ENCODE measurements around the gene OSTF1.
A peak's percentile ranks its signal among the peaks of the same experiment; 100 is the strongest.

Gene OSTF1

DNA sequence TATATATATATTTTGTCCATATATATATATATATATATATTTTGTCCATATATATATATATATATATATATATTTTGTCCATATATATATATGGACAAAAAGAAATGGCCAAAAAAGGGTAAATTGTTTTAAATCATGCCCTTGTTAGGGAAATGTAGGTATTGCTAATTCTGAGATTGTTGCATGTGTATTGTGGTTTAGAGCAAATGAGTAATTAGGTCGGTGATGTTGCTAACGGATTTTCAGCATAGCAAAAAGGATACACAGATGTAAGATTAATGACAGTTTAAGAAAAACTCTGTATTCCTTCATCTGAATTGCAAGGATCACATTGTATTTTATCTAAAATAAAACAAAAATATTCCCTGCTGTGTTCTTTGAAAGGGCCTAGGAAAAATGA, 40.2 kb downstream of the OSTF1 start:
- DNase-seq: no peak

GRCh38 chr9:75130172-75130571, 41.9 kb downstream of the OSTF1 start:
- DNase-seq: no peak

GRCh38 chr9:75130621-75131230, 42.4 kb downstream of the OSTF1 start:
- no peak for DNase-seq

- no peak for DNase-seq
Observed at GRCh38 chr9:75131700-75132099, 43.4 kb downstream of the OSTF1 start.

- DNase-seq: peak; percentile 19
Observed at GRCh38 chr9:75132244-75132643, 43.9 kb downstream of the OSTF1 start.

DNA sequence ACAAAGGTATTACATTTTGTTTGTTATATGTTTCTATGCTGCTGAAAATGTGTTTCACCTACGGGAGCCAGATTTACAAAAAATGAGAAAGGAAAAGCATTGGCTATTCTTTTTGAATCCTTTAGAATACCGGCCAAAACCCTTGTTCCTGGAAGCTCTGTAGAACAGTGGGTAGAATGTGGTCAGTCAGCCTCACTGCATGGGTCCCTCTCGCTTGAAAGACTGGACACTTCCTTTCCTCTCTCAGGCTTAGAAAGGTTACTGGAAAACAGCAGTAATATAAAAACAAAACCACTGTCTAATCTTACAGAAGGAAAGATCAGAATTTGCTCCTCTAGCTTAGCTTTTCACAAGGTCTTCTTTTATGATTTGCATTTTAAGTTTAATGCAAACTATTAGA, 45.1 kb downstream of the OSTF1 start:
- no peak for DNase-seq

DNA sequence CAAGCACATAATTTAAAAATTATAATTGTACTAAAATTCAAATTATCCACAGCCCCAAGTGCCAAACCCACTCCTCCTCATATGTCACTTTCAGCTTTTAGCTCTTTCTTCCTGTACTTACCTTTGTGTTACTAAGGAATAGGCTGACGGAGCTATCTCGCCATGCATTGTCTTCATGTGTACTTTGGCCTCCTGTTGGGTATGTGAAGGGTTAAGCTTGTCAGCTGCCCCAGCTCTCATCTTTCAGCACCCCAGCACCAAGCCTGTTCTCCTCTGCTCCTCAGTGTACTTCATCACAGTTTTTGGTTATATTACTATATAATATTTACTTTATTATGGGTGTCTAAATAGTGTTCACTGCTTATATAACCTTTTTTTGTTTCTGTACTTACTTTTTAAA, 46.2 kb downstream of the OSTF1 start:
- no peak for DNase-seq

GRCh38 chr9:75138260-75139040, 50.1 kb downstream of the OSTF1 start:
- no peak for DNase-seq

DNA sequence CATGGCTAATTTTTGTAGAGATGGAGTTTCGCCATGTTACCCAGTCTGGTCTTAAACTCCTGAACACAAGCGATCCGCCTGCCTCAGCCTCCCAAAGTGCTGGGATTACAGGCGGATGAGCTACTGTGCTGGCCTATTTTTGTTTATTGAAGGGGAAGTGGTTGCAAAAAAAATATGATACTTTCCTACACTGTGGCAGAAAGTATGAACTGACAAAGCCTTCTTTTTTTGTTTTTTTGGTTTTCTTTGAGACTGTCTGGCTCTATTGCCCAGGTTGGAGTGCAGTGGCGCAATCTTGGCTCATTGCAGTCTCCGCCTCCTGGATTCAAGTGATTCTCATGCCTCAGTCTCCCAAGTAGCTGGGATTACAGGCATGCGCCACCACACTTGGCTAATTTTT, 50.9 kb downstream of the OSTF1 start:
- no peak for DNase-seq

DNA sequence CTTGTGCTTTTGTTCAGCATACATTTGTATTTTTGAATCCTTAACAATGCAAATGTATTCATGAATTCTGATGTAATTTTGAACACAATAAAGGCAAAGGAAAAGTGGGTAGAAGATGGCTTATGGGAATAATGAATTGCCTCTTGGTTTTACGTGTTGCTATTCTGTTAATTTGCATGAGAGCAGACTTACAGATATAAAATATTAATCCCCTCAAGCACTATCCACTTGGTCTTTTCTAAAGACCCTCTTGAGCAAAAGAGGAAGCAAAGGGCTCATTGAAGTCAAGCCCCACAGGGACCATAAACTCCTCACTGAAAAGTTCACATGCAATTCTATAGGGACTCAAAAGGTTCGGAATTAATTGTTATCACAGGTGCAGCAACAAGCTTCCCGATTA, 51.9 kb downstream of the OSTF1 start:
- DNase-seq: no peak

DNA sequence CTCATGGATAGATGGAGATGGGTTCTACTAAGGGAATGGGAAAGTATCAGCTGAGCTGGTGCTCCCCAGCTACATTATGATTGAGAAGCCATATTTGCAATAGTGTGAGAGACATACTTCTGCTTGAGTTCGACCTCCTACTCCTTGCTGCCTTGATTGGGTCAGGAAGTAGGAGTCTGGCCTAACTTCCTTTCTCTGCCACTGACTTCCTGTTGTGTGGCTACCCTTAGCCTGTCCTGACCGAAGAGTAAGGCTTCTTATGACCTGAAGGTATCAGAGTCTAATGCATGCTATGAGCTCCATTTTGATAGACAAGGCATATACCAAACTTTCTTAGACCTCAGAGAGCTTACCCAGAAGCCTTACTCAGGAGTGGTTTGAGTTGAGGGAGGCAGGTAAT, 53.9 kb downstream of the OSTF1 start:
- DNase-seq: peak; percentile 44

DNA sequence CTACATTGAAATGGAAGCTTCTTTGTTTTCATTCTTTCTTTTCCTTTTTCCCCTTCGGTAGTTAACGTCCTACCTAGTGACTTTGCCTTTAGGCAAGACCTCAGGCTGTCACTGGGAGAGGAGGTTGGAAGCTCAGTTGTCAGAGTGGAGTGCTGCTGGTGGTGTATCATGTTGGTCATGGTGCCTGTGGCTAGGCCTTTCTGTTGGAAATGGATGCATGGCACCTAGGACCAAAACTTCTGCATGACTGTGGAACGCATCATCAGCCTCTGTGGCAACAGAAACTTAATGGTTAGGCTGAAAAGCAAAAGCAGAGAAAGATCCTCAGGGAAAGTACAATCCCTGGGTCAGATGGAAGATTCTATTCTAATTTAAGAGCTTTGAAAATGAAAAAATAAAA, 57.9 kb downstream of the OSTF1 start:
- no peak for DNase-seq

- peak; percentile 35 for DNase-seq
Observed at GRCh38 chr9:75147638-75148037, 59.3 kb downstream of the OSTF1 start.

GRCh38 chr9:75148561-75148960, 60.2 kb downstream of the OSTF1 start:
- no peak for DNase-seq

DNA sequence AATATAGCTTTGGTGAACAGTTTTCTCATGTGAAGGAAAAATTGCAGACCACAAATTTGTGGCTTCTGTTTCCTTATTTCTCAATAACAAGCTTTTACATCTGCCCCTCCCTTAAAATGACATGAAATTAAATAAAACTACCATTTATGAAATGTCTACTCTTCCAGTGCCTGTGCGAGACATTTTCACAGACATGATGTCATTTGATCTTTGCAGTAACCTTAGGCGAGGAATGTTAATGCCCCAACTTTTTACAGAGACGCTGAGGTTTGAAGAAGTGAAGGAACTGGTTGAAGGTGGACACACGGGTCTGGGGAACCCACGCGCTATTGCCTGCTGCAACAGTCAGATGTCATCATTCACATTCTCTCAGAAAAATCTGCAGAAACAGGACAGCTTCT, 61.5 kb downstream of the OSTF1 start:
- peak; percentile 40 for DNase-seq

GRCh38 chr9:75150512-75150911, 62.2 kb downstream of the OSTF1 start:
- DNase-seq: no peak

- no peak for DNase-seq
Observed at GRCh38 chr9:75152416-75152815, 64.1 kb downstream of the OSTF1 start.

DNA sequence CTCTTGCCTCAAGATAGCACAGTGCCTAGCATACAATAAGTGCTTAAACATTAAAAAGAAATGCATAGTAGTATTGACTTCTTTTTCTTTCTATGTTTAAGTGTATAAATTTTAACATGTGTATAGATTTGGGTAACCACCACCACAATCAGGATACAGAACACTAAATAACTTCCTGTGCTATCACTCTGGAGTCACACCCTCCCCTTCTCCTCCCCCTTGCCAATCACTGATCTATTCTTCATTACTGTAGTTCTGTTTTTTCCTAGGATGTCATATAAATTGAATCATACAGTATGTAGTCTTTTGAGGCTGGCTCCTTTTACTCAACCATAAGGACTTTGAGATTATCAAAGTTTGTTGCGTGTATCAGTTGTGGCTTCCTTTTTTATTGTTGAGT, 68.5 kb downstream of the OSTF1 start:
- DNase-seq: peak; percentile 32

DNA sequence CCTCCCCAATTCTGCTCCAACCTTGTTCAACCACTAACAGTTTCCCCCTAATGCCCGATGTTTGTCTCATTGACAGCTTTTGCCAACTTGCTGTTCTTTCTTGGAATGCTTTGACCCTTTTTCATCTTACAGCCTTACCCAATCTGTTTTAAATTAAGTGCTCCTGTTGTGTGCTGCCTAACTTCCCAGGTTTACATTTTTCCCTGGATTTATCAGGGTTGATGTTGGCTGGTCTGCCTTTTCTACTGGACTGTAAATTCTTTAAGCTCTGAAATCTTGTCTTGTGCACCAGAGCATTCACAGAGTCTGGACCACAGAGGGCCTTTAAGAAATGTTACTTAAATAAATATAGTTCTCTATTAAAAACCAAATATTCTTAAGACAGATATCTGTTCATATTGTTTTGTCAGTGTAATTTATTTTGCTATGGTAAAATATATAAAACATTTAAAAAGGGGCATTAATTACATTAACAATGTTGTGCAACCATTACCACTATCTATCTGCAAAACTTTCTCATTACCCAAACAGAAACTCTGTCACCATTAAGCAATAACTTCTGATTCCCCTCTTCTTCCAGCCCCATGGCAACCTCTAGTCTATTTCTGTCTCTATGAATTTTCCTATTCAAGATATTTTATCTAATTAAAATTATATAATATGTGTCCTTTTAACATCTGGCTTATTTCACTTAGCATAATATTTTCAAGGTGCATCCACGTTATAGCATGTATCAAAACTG, 73.0 kb downstream of the OSTF1 start:
- no peak for DNase-seq

- no peak for DNase-seq
Observed at GRCh38 chr9:75163764-75164163, 75.5 kb downstream of the OSTF1 start.

- DNase-seq: no peak
Observed at GRCh38 chr9:75164573-75164972, 76.3 kb downstream of the OSTF1 start.

DNA sequence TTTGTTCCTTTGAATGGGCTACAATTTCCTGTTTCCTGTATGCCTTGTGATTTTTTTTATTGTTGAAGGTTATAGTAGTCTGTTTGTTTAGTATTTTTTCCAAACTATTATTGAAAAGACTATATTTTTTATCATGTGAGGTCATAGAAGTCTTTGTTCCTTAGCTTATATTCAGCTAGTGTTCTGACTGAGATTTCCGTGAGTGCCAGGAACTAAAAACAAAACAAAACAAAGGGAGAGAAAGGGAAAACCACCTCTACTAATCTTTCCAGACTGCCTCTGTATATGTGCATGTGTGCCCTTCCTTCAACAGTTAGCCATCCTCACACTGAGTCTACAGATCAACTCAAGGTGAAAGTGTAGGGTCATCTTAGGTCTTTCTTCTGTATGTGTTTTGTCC, 79.0 kb downstream of the OSTF1 start:
- no peak for DNase-seq

GRCh38 chr9:75168270-75169178, 80.2 kb downstream of the OSTF1 start:
- DNase-seq: no peak

Data from hematopoietic multipotent progenitor cell treated with erythropoietin and hydrocortisone succinate and interleukin-3 and kit ligand, for 6 days (in vitro differentiated cells).